ENCODE data around the gene GSTK1.

GRCh38 chr7:143300959-143301935 is 38.0 kb downstream of the GSTK1 start:
- TF ChIP-seq, protein P1, sequence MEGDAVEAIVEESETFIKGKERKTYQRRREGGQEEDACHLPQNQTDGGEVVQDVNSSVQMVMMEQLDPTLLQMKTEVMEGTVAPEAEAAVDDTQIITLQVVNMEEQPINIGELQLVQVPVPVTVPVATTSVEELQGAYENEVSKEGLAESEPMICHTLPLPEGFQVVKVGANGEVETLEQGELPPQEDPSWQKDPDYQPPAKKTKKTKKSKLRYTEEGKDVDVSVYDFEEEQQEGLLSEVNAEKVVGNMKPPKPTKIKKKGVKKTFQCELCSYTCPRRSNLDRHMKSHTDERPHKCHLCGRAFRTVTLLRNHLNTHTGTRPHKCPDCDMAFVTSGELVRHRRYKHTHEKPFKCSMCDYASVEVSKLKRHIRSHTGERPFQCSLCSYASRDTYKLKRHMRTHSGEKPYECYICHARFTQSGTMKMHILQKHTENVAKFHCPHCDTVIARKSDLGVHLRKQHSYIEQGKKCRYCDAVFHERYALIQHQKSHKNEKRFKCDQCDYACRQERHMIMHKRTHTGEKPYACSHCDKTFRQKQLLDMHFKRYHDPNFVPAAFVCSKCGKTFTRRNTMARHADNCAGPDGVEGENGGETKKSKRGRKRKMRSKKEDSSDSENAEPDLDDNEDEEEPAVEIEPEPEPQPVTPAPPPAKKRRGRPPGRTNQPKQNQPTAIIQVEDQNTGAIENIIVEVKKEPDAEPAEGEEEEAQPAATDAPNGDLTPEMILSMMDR (IDR thresholded peaks at IDR 0.05) = no peak
- TF ChIP-seq RFX5 (IDR thresholded peaks at IDR 0.05; ENCODE audit: low read length) = no peak
- TF ChIP-seq TCF12 (IDR thresholded peaks at IDR 0.05) = no peak
- no peak for TF ChIP-seq FOXM1 (IDR thresholded peaks at IDR 0.05; ENCODE audit: low read depth)
